Common myeloid progenitor, CD34-positive (primary cell): ENCODE data around the gene FAM32A.
A peak's percentile ranks its signal among the peaks of the same experiment; 100 is the strongest.

Source experiments
- CTCF ChIA-PET: fragments of 350-600 bp; sonication (Branson Sonifier 250); formaldehyde crosslinking; loops from one replicate; lab custom pipeline; 2021; ENCODE audit warnings: antibody characterized with exemption; lab: Charles Lee
- POLR2A ChIA-PET: fragments of 350-600 bp; sonication (Branson Sonifier 250); formaldehyde crosslinking; loops from one replicate; lab custom pipeline; 2021; ENCODE audit warnings: antibody characterized with exemption; lab: Charles Lee
- DNase-seq, 3 donors: peaks; one replicate each; pipeline versions ENCODE4 v3.0.0 to v3.0.0-alpha.2; 2013
- H3K27ac ChIP-seq, 2 experiments: 1 replicate in 1 of 2; 2 replicates in 1 of 2; pipeline ENCODE4 v1.7.0; 2013; ENCODE audit warnings: inconsistent platforms in 2 of 2, low read length in 2 of 2, mild to moderate bottlenecking in 2 of 2, low read depth in 1 of 2, moderate library complexity in 1 of 2; ENCODE audit not compliant: severe bottlenecking in 2 of 2, insufficient read depth in 1 of 2, poor library complexity in 1 of 2
- H3K27me3 ChIP-seq, 5 experiments: replicated peaks in 2 of 5; 1 replicate in 3 of 5; 2 replicates in 2 of 5; pipeline versions ENCODE4 v1.6.1 to v1.7.0; 2013; ENCODE audit warnings: low read length in 4 of 5, mild to moderate bottlenecking in 2 of 5, moderate library complexity in 2 of 5, inconsistent platforms in 1 of 5; ENCODE audit not compliant: insufficient read depth in 5 of 5, control insufficient read depth in 4 of 5
- H3K36me3 ChIP-seq, 4 experiments: 1 replicate in 2 of 4; 2 replicates in 2 of 4; pipeline versions ENCODE4 v1.6.1 to v1.7.0; 2013; ENCODE audit warnings: low read length in 3 of 4, control low read depth in 1 of 4, mild to moderate bottlenecking in 1 of 4; ENCODE audit not compliant: control insufficient read depth in 4 of 4, insufficient read depth in 4 of 4
- H3K4me1 ChIP-seq, 4 experiments: 1 replicate in 3 of 4; 2 replicates in 1 of 4; pipeline versions ENCODE4 v1.6.1 to v1.7.1; 2013; ENCODE audit warnings: low read length in 3 of 4, mild to moderate bottlenecking in 3 of 4, control low read depth in 1 of 4, inconsistent platforms in 1 of 4, moderate library complexity in 1 of 4; ENCODE audit not compliant: control insufficient read depth in 4 of 4, insufficient read depth in 4 of 4; ENCODE audit errors: control extremely low read depth in 1 of 4
- H3K4me3 ChIP-seq, 7 experiments: 1 replicate in 4 of 7; 2 replicates in 3 of 7; pipeline versions ENCODE4 v1.5.1 to v1.7.0; 2013; ENCODE audit warnings: mild to moderate bottlenecking in 7 of 7, low read length in 6 of 7, moderate library complexity in 6 of 7, inconsistent platforms in 2 of 7, low read depth in 2 of 7, control low read depth in 1 of 7; ENCODE audit not compliant: insufficient read depth in 4 of 7, control insufficient read depth in 1 of 7; ENCODE audit errors: extremely low read depth in 1 of 7
- H3K9me3 ChIP-seq, 5 experiments: 1 replicate in 4 of 5; 2 replicates in 1 of 5; pipeline versions ENCODE4 v1.6.1 to v1.7.1; 2013; ENCODE audit warnings: low read length in 4 of 5, mild to moderate bottlenecking in 2 of 5, inconsistent platforms in 1 of 5, low read depth in 1 of 5, moderate library complexity in 1 of 5; ENCODE audit not compliant: control insufficient read depth in 4 of 5, insufficient read depth in 2 of 5; ENCODE audit errors: control extremely low read depth in 1 of 5
- whole genome bisulfite sequencing: methylation state at CpG from one replicate; pipeline ENCODE4 v1.1.5; 2013; ENCODE audit not compliant: insufficient coverage; 5-methylcytosine and 5-hydroxymethylcytosine counted together

FAM32A gene

GRCh38 chr19:16155128-16155527, 30.1 kb upstream of the FAM32A start:
- CTCF ChIA-PET: interaction anchor here (0.7 to 1.6 kb wide), 2 partner anchors 10 to 14 kb away, joined by 3 to 4 read pairs; no protein-coding TSS in a partner anchor

GRCh38 chr19:16156904-16157303, 28.3 kb upstream of the FAM32A start:
- Histone ChIP-seq H3K27me3 (no peaks in the 10 kb centered on the region), H3K36me3 (peaks cover 21 to 61% (median 47%) of the 10 kb centered on the region in 4 experiments), H3K4me3 (no peak overlapping the region), H3K4me1 (peaks cover 0 to 45% (median 36%) of the 10 kb centered on the region in 4 experiments), H3K27ac (peak overlapping the region in 1 of 2 experiments; percentile 54), H3K9me3 (no peaks in the 10 kb centered on the region)
- CTCF ChIA-PET: interaction anchor here (0.6 to 3.6 kb wide), 3 partner anchors 13 to 16 kb away, joined by 3 to 13 read pairs (median 3); no protein-coding TSS in a partner anchor
- WGBS: 74% methylated on average over 3 of the region's 6 CpGs
- no peak for DNase-seq
- POLR2A ChIA-PET: interaction anchor here (0.5 kb wide), 1 partner anchor 155 kb away, joined by 3 read pairs; no protein-coding TSS in a partner anchor

More at GRCh38 chr19:16155128-16155527, 30.1 kb upstream of the FAM32A start:
- H3K36me3 ChIP-seq: peaks cover 23 to 70% (median 51%) of the 10 kb centered on the region in 4 experiments
- POLR2A ChIA-PET: no interaction called here
- peak overlapping the region in 1 of 2 experiments; percentile 37 for H3K27ac ChIP-seq
- H3K4me1 ChIP-seq: peaks cover 0 to 52% (median 42%) of the 10 kb centered on the region in 4 experiments
- no peak for DNase-seq
- H3K9me3 ChIP-seq: no peaks in the 10 kb centered on the region
- H3K27me3 ChIP-seq: no peaks in the 10 kb centered on the region
- no peak overlapping the region for H3K4me3 ChIP-seq
- WGBS: 100% methylated on average over 1 of the region's 1 CpG

- CTCF ChIA-PET: interaction anchor here (1.2 to 3.6 kb wide), 3 partner anchors 8 to 16 kb away, joined by 3 to 13 read pairs (median 4); no protein-coding TSS in a partner anchor
- Histone ChIP-seq H3K9me3 (no peaks in the 10 kb centered on the region), H3K4me3 (no peak overlapping the region), H3K27me3 (no peaks in the 10 kb centered on the region), H3K27ac (peak overlapping the region in 1 of 2 experiments; percentile 54), H3K36me3 (peaks cover 21 to 58% (median 45%) of the 10 kb centered on the region in 4 experiments), H3K4me1 (peaks cover 0 to 42% (median 33%) of the 10 kb centered on the region in 4 experiments)
- DNase-seq: no peak
- POLR2A ChIA-PET: no interaction called here
- 100% methylated on average over 3 of the region's 10 CpGs for WGBS
Measured at GRCh38 chr19:16157601-16158000, 27.6 kb upstream of the FAM32A start.

GRCh38 chr19:16159655-16160054, 25.6 kb upstream of the FAM32A start:
- Histone ChIP-seq H3K9me3 (no peaks in the 10 kb centered on the region), H3K27me3 (no peaks in the 10 kb centered on the region), H3K4me1 (peaks cover 0 to 23% (median 18%) of the 10 kb centered on the region in 4 experiments), H3K4me3 (no peak overlapping the region), H3K36me3 (peaks cover 14 to 37% (median 26%) of the 10 kb centered on the region in 4 experiments), H3K27ac (no peak overlapping the region)
- ChIA-PET CTCF (interaction anchor here (1.1 to 3.6 kb wide), 2 partner anchors 10 to 42 kb away, joined by 3 to 13 read pairs; no protein-coding TSS in a partner anchor), POLR2A (interaction anchor here (0.6 to 1.0 kb wide), 2 partner anchors 10 to 1566 kb away, joined by 3 to 5 read pairs; no protein-coding TSS in a partner anchor)
- DNase-seq: no peak
- WGBS: 100% methylated on average over 3 of the region's 5 CpGs

DNA sequence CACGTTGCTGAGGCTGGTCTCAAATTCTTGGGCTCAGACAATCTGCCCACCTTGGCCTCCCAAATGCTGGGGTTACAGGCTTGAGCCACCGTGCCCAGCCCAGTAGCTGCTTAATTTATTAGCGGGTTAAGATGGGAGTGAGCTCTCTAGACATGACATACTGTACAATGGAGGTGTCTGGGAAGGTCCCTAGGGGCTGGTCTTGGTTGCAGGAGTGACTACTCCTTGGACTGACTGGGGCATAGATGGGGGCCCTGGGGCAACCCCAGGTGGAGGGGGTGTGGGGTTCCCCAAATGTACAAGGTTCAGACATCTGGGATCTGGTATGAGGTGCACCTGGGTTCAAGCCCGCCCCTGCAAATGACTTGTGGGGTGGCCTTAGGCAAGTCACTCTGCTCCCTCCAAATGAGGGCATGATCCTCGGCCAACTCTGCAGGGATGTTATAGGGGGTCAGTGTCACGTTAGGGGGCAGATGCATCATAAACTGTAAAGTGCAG, 24.7 kb upstream of the FAM32A start:
- no peak overlapping the region for H3K4me3 ChIP-seq
- peaks cover 0 to 15% (median 10%) of the 10 kb centered on the region in 4 experiments for H3K4me1 ChIP-seq
- peaks cover 9 to 29% (median 21%) of the 10 kb centered on the region in 4 experiments for H3K36me3 ChIP-seq
- 99% methylated on average over 5 of the region's 6 CpGs for WGBS
- ChIA-PET POLR2A (interaction anchor here (1.1 kb wide), 1 partner anchor 9 kb away, joined by 5 read pairs; no protein-coding TSS in a partner anchor), CTCF (interaction anchor here (1.1 to 3.3 kb wide), 3 partner anchors 12 to 73 kb away, joined by 3 to 9 read pairs (median 5); partner anchors contain the start of gene CIB3)
- no peaks in the 10 kb centered on the region for H3K9me3 ChIP-seq
- no peaks in the 10 kb centered on the region for H3K27me3 ChIP-seq
- DNase-seq: no peak
- no peak overlapping the region for H3K27ac ChIP-seq

- no peak overlapping the region for H3K4me3 ChIP-seq
- peak in 2 of 3 donors; percentile 32 to 45 for DNase-seq
- CTCF ChIA-PET: interaction anchor here (0.7 to 3.3 kb wide), 4 partner anchors 11 to 74 kb away, joined by 3 to 9 read pairs (median 4); partner anchors contain the start of gene CIB3
Measured at GRCh38 chr19:16160943-16161560, 24.2 kb upstream of the FAM32A start.

More at GRCh38 chr19:16160943-16161560, 24.2 kb upstream of the FAM32A start:
- POLR2A ChIA-PET: interaction anchor here (1.1 kb wide), 1 partner anchor 9 kb away, joined by 5 read pairs; no protein-coding TSS in a partner anchor
- Histone ChIP-seq H3K36me3 (peaks cover 9 to 23% (median 16%) of the 10 kb centered on the region in 4 experiments), H3K27ac (no peak overlapping the region), H3K9me3 (no peaks in the 10 kb centered on the region), H3K4me1 (peaks cover 0 to 9% (median 5%) of the 10 kb centered on the region in 4 experiments), H3K27me3 (no peaks in the 10 kb centered on the region)
- whole genome bisulfite sequencing: 81% methylated on average over 9 of the region's 14 CpGs
